SK-N-SH (cell line): Measurements from ENCODE around the gene TTC3. TPM values are rescaled to one million over a fixed set of nuclear protein-coding genes. Genes with fewer than 3 reads are reported as not detected.

Experiments
- CTCF ChIA-PET: fragments of 300-600, 350-600 bp; formaldehyde crosslinking; extraction: SDS; loops from one replicate; lab custom pipeline; 2021; lab: Yijun Ruan, JAX
- POLR2A ChIA-PET: fragments of 350-600 bp; sonication (Branson Sonifier 250); formaldehyde crosslinking; extraction: SDS; loops from one replicate; lab custom pipeline; 2020; ENCODE audit warnings: antibody characterized with exemption, inconsistent platforms; lab: Yijun Ruan, JAX
- DNase-seq: peaks from one replicate; pipeline ENCODE4 v3.0.0; 2012
- H2AFZ ChIP-seq: fragments of 200-600 bp; sonication (generic); 2 replicates; pipeline ENCODE4 v1.8.1; 2016; ENCODE audit warnings: antibody characterized with exemption, mild to moderate bottlenecking, low read depth
- H3F3A ChIP-seq: fragments of 200-600 bp; sonication (generic); replicated peaks from 2 replicates; pipeline ENCODE3; 2016; ENCODE audit warnings: antibody characterized with exemption, mild to moderate bottlenecking; ENCODE audit not compliant: insufficient read depth
- H3K27ac ChIP-seq, 2 experiments: fragments of 200-500 bp in 1 of 2; fragments of 200-600 bp in 1 of 2; sonication (Bioruptor generic) in 1 of 2; sonication (generic), shearing (Covaris generic) in 1 of 2; 2 replicates each; pipeline versions ENCODE4 v1.5.1 to v1.6.1; 2014 to 2016; ENCODE audit warnings: low read depth in 2 of 2, inconsistent platforms in 1 of 2, low read length in 1 of 2, mild to moderate bottlenecking in 1 of 2, mixed read lengths in 1 of 2
- H3K27me3 ChIP-seq: fragments of 200-600 bp; sonication (generic), shearing (Covaris generic); 2 replicates; pipeline ENCODE4 v1.6.1; 2016; ENCODE audit warnings: mixed run types; ENCODE audit not compliant: insufficient read depth
- H3K36me3 ChIP-seq, 2 experiments: fragments of 200-500 bp in 1 of 2; fragments of 200-600 bp in 1 of 2; sonication (Bioruptor generic) in 1 of 2; sonication (generic) in 1 of 2; replicated peaks in 1 of 2; 2 replicates each; pipeline versions ENCODE3 to v1.5.1; 2014 to 2016; ENCODE audit warnings: low read length in 1 of 2, mild to moderate bottlenecking in 1 of 2; ENCODE audit not compliant: insufficient read depth in 2 of 2, control insufficient read depth in 1 of 2
- H3K4me1 ChIP-seq, 2 experiments: fragments of 200-500 bp in 1 of 2; fragments of 200-600 bp in 1 of 2; sonication (Bioruptor generic) in 1 of 2; sonication (generic), shearing (Covaris generic) in 1 of 2; 2 replicates each; pipeline versions ENCODE4 v1.5.1 to v1.6.1; 2014 to 2016; ENCODE audit warnings: low read depth in 1 of 2, low read length in 1 of 2, mixed run types in 1 of 2; ENCODE audit not compliant: insufficient read depth in 2 of 2, control insufficient read depth in 1 of 2
- H3K4me2 ChIP-seq: fragments of 200-600 bp; sonication (generic), shearing (Covaris generic); 2 replicates; pipeline ENCODE4 v1.6.1; 2017; ENCODE audit warnings: mixed run types
- H3K4me3 ChIP-seq, 2 experiments: fragments of 200-500 bp in 1 of 2; fragments of 200-600 bp in 1 of 2; sonication (Bioruptor generic) in 1 of 2; sonication (generic), shearing (Covaris generic) in 1 of 2; 2 replicates each; pipeline versions ENCODE4 v1.5.1 to v1.8.1; 2014 to 2016; ENCODE audit warnings: low read depth in 2 of 2, inconsistent platforms in 1 of 2, low read length in 1 of 2, mild to moderate bottlenecking in 1 of 2, mixed read lengths in 1 of 2, moderate library complexity in 1 of 2
- H3K79me2 ChIP-seq: fragments of 200-600 bp; sonication (generic); 2 replicates; pipeline ENCODE4 v1.8.1; 2017; ENCODE audit warnings: mild to moderate bottlenecking; ENCODE audit not compliant: insufficient read depth
- H3K9ac ChIP-seq: fragments of 200-600 bp; sonication (generic); 2 replicates; pipeline ENCODE4 v1.6.1; 2017; ENCODE audit warnings: mixed run types
- H3K9me2 ChIP-seq: fragments of 200-600 bp; sonication (generic); 2 replicates; pipeline ENCODE4 v1.6.1; 2017; ENCODE audit warnings: mixed run types
- H3K9me3 ChIP-seq: fragments of 200-600 bp; sonication (generic); 2 replicates; pipeline ENCODE4 v1.6.1; 2017; ENCODE audit warnings: mixed run types, mild to moderate bottlenecking, moderate library complexity
- H4K20me1 ChIP-seq: fragments of 200-600 bp; sonication (generic); 2 replicates; pipeline ENCODE4 v1.6.1; 2017; ENCODE audit warnings: mild to moderate bottlenecking, mixed run types; ENCODE audit not compliant: insufficient read depth
- CHD2 ChIP-seq: fragments of 150-350 bp; IDR thresholded peaks from 2 replicates; pipeline ENCODE4 v1.6.1; 2018; ENCODE audit warnings: low read length; ENCODE audit not compliant: partially characterized antibody
- FOSL2 ChIP-seq: IDR thresholded peaks from 2 replicates; pipeline ENCODE4 v1.4.0; 2012; ENCODE audit warnings: low read depth, mild to moderate bottlenecking, moderate library complexity, borderline replicate concordance
- FOXJ3 ChIP-seq: sonication (generic); formaldehyde crosslinking; IDR thresholded peaks from 2 replicates; pipeline ENCODE4 v1.5.1; 2020; ENCODE audit warnings: mild to moderate bottlenecking, missing genetic modification reagents
- MXI1 ChIP-seq: IDR thresholded peaks from 2 replicates; pipeline ENCODE4 v1.6.1; 2012; ENCODE audit warnings: mild to moderate bottlenecking, low read depth, low read length, improper control_type of control experiment
- RAD21 ChIP-seq: IDR thresholded peaks from 2 replicates; pipeline ENCODE4 v1.6.1; 2012; ENCODE audit warnings: mild to moderate bottlenecking, low read length
- RCOR1 ChIP-seq: fragments of 150-350 bp; IDR thresholded peaks from 2 replicates; pipeline ENCODE4 v1.6.1; 2017; ENCODE audit warnings: antibody characterized with exemption, low read length
- TAF1 ChIP-seq: IDR thresholded peaks from 2 replicates; pipeline ENCODE4 v1.6.1; 2012; ENCODE audit warnings: low read depth, mild to moderate bottlenecking, low read length, moderate library complexity, borderline replicate concordance
- TCF12 ChIP-seq: IDR thresholded peaks from 2 replicates; pipeline ENCODE4 v1.4.0; 2012
- YY1 ChIP-seq: IDR thresholded peaks from 2 replicates; pipeline ENCODE4 v1.4.0; 2012; ENCODE audit warnings: low read depth, mild to moderate bottlenecking
- WGBS: methylation state at CpG from one replicate; pipeline ENCODE4 v1.1.6; 2017; ENCODE audit warnings: low lambda C conversion rate; 5-methylcytosine and 5-hydroxymethylcytosine counted together
- polyA plus RNA-seq, 3 experiments: library from polyadenylated mRNA; depleted of rRNA; stranded (reverse); fragments of >200 nt; gene quantifications; 2 replicates each; pipeline ENCODE4 v1.2.3, GENCODE V29; 2012
- TF ChIP-seq, protein P1 (sequence below): IDR thresholded peaks from 2 replicates; pipeline ENCODE4; 2012
- TF ChIP-seq, protein P2 (sequence below): fragments of 200-600 bp; sonication (generic); IDR thresholded peaks from 2 replicates; pipeline ENCODE4 v1.6.1; 2017; ENCODE audit warnings: antibody characterized with exemption, mild to moderate bottlenecking, moderate library complexity
- TF ChIP-seq, protein P3 (sequence below): fragments of 150-350 bp; IDR thresholded peaks from 2 replicates; pipeline ENCODE4 v1.6.1; 2017; ENCODE audit warnings: antibody characterized with exemption, low read length, low read depth, borderline replicate concordance

TTC3 gene
- polyA plus RNA-seq, 1 of the 3 experiments (the other 2 are of a cell fraction): 35.7 TPM

GRCh38 chr21:37223804-37224345 is 150.8 kb downstream of the TTC3 start:
- Histone ChIP-seq H3K79me2 (no peaks in the 10 kb centered on the region), H2AFZ (no peak overlapping the region), H3K9ac (no peak overlapping the region), H3K9me2 (no peaks in the 10 kb centered on the region), H3K27me3 (no peaks in the 10 kb centered on the region), H4K20me1 (no peaks in the 10 kb centered on the region), H3K4me3 (no peak overlapping the region), H3F3A (peaks cover 18% of the 10 kb centered on the region), H3K9me3 (no peaks in the 10 kb centered on the region), H3K4me1 (peaks cover 0 to 19% of the 10 kb centered on the region in 2 experiments; a peak in 1 of 4 replicates), H3K4me2 (no peak overlapping the region), H3K27ac (peak overlapping the region in 1 of 2 experiments; percentile 43; a peak in 1 of 4 replicates), H3K36me3 (peaks cover 37 to 48% of the 10 kb centered on the region in 2 experiments)
- TF ChIP-seq MXI1: no peak
- no peak for TF ChIP-seq TCF12
- TF ChIP-seq FOXJ3 (CRISPR knock-in tag): no peak
- TF ChIP-seq RCOR1: no peak
- no peak for TF ChIP-seq FOSL2
- TF ChIP-seq YY1: no peak
- no peak for TF ChIP-seq TAF1
- TF ChIP-seq, protein P1, sequence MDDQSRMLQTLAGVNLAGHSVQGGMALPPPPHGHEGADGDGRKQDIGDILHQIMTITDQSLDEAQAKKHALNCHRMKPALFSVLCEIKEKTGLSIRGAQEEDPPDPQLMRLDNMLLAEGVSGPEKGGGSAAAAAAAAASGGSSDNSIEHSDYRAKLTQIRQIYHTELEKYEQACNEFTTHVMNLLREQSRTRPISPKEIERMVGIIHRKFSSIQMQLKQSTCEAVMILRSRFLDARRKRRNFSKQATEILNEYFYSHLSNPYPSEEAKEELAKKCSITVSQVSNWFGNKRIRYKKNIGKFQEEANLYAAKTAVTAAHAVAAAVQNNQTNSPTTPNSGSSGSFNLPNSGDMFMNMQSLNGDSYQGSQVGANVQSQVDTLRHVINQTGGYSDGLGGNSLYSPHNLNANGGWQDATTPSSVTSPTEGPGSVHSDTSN: no peak
- TF ChIP-seq, protein P2, sequence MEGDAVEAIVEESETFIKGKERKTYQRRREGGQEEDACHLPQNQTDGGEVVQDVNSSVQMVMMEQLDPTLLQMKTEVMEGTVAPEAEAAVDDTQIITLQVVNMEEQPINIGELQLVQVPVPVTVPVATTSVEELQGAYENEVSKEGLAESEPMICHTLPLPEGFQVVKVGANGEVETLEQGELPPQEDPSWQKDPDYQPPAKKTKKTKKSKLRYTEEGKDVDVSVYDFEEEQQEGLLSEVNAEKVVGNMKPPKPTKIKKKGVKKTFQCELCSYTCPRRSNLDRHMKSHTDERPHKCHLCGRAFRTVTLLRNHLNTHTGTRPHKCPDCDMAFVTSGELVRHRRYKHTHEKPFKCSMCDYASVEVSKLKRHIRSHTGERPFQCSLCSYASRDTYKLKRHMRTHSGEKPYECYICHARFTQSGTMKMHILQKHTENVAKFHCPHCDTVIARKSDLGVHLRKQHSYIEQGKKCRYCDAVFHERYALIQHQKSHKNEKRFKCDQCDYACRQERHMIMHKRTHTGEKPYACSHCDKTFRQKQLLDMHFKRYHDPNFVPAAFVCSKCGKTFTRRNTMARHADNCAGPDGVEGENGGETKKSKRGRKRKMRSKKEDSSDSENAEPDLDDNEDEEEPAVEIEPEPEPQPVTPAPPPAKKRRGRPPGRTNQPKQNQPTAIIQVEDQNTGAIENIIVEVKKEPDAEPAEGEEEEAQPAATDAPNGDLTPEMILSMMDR: no peak
- TF ChIP-seq, protein P3, sequence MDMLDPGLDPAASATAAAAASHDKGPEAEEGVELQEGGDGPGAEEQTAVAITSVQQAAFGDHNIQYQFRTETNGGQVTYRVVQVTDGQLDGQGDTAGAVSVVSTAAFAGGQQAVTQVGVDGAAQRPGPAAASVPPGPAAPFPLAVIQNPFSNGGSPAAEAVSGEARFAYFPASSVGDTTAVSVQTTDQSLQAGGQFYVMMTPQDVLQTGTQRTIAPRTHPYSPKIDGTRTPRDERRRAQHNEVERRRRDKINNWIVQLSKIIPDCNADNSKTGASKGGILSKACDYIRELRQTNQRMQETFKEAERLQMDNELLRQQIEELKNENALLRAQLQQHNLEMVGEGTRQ: no peak
- DNase-seq: no peak
- ChIA-PET POLR2A (no interaction called here), CTCF (interaction anchor here (0.6 kb wide), 1 partner anchor 547 kb away, joined by 3 read pairs; no protein-coding TSS in a partner anchor)
- 94% methylated on average over 2 of the region's 2 CpGs for WGBS

DNA sequence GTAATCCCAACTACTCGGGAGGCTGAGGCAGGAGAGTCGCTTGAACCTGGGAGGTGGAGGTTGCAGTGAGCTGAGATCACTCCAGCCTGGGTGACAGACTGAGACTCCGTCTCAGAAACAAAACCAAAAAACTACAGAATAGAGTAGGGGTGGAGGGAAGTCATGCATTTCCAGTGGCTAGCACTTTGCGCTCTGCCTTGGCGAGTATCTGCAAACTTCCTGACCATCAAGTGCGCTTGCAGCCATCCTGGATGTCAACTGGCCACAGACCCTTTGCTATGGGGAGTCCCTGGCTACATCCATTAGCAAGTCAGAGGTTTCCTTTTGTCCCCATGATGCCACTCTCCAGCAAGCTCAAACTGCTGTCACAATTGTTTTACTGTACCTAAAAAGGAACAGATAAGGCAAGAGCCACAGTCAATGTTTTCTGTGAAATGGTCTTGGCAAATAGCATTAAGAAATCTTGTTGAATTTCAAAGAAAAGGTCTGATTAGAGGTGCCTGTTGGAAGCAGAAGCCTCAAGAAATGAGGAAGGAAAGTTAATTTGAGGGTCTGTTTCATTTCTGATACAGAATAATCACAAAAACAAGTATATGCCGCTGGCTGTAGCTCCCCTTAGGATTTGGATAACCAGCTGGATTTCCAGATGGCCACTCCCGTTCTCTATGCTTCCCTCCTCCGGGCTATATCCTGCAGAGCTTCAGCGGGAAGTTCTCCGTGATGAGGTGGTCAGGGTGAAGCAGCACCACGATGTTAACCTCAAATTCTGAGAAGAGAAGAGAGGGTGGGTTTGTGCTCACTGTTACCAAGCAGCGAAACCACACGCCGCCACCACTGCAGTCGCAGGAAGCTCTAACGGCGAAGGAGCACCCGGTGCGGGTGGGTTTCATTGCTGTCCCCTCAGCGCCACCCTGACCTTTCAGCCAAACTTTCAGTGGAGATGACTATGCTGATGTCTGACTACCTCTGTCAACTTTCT is 152.1 kb downstream of the TTC3 start:
- H3K9me3 ChIP-seq: no peaks in the 10 kb centered on the region
- H3K79me2 ChIP-seq: 0 out of 2 replicates have a peak, but pooled peaks cover 3% of the 10 kb centered on the region
- no peak overlapping the region for H3K9ac ChIP-seq
- peaks cover 50 to 56% of the 10 kb centered on the region in 2 experiments for H3K36me3 ChIP-seq
- no peak overlapping the region for H3K4me2 ChIP-seq
- H2AFZ ChIP-seq: no peak overlapping the region
- H3K27me3 ChIP-seq: no peaks in the 10 kb centered on the region
- H3K4me1 ChIP-seq: peaks cover 0 to 13% of the 10 kb centered on the region in 2 experiments; a peak in 1 of 4 replicates
- WGBS: 94% methylated on average over 18 of the region's 21 CpGs
- no peak overlapping the region; a peak in 1 of 4 replicates for H3K27ac ChIP-seq
- H3K9me2 ChIP-seq: no peaks in the 10 kb centered on the region
- no peak for DNase-seq
- TF ChIP-seq CHD2 (no peak), RAD21 (no peak)
- H3F3A ChIP-seq: peaks cover 15% of the 10 kb centered on the region
- CTCF ChIA-PET: interaction anchor here (0.7 kb wide), 1 partner anchor 1384 kb away, joined by 3 read pairs; no protein-coding TSS in a partner anchor
- H3K4me3 ChIP-seq: no peak overlapping the region
- H4K20me1 ChIP-seq: no peaks in the 10 kb centered on the region
- POLR2A ChIA-PET: no interaction called here
